Ovary (tissue), 3 donors: ENCODE data around the gene ENOX1.

Experiments used
- EP300 ChIP-seq: sonication (generic); formaldehyde crosslinking; IDR thresholded peaks from one replicate; pipeline ENCODE4 v1.6.1; 2017; ENCODE audit warnings: antibody characterized with exemption
- POLR2A ChIP-seq: fragments of 450-650 bp; IDR thresholded peaks from one replicate; pipeline ENCODE4 v1.6.1; 2017; ENCODE audit warnings: antibody characterized with exemption, mild to moderate bottlenecking, moderate library complexity
- TF ChIP-seq, protein P1 (sequence below), 3 donors: fragments of 450-650 bp in 2 of 3; fragments of 200-600 bp in 1 of 3; IDR thresholded peaks; one replicate each; pipeline versions ENCODE4 v1.5.1 to v1.8.0; 2016 to 2022; ENCODE audit warnings: antibody characterized with exemption in 3 of 3, mild to moderate bottlenecking in 1 of 3
- donor health status: DM: no; HTN: no; CAD: no.

- no peak for TF ChIP-seq POLR2A
- TF ChIP-seq, protein P1, sequence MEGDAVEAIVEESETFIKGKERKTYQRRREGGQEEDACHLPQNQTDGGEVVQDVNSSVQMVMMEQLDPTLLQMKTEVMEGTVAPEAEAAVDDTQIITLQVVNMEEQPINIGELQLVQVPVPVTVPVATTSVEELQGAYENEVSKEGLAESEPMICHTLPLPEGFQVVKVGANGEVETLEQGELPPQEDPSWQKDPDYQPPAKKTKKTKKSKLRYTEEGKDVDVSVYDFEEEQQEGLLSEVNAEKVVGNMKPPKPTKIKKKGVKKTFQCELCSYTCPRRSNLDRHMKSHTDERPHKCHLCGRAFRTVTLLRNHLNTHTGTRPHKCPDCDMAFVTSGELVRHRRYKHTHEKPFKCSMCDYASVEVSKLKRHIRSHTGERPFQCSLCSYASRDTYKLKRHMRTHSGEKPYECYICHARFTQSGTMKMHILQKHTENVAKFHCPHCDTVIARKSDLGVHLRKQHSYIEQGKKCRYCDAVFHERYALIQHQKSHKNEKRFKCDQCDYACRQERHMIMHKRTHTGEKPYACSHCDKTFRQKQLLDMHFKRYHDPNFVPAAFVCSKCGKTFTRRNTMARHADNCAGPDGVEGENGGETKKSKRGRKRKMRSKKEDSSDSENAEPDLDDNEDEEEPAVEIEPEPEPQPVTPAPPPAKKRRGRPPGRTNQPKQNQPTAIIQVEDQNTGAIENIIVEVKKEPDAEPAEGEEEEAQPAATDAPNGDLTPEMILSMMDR (IDR thresholded peaks at IDR 0.05), result no peak
- no peak for TF ChIP-seq EP300
Observed at GRCh38 chr13:43167731-43168130, 619.0 kb downstream of the ENOX1 start.
